ENCODE measurements around the gene TRAF3IP1. TPM values are rescaled to one million over a fixed set of nuclear protein-coding genes. Genes with fewer than 3 reads are reported as not detected.
"Not testable (repeated sequence)": the region's sequence is repeated elsewhere in the genome, so short reads cannot be mapped to it uniquely, and the experiment has no call there.

Gene TRAF3IP1
- total RNA-seq, 2 donors from 2014 or later, result 16.2 to 18.5 TPM

DNA sequence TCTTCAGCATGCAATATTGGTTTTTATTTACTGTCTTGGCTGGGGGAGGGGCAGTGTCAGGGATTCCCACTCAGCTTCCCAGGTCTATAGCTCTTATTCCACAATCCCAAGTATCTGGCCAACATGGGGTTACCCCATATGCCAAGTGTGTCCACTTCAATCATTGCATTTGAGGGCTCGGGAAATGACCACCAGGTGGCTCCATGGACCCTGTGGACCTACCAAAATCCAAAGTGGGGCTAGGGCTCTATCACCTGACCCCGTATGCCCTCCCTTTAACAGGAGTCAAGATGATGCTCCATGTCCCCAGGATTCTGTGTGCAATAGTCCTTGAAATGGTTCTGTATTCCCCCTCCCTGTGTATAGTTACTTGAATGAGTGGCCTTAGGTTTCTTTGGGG is 12.1 kb upstream of the TRAF3IP1 start:
- no peak overlapping the region for H3K9ac ChIP-seq (ENCODE audit: low read depth in 2 of 2, low read length in 2 of 2)
- no peaks in the 10 kb centered on the region for H3K4me1 ChIP-seq
- H3K27me3 ChIP-seq, result no peaks in the 10 kb centered on the region
- H3K4me3 ChIP-seq, result no peak overlapping the region
- TF ChIP-seq CTCF (IDR thresholded peaks at IDR 0.05), result no peak
- no peak for DNase-seq
- no peak overlapping the region for H3K27ac ChIP-seq
- no peaks in the 10 kb centered on the region for H3K36me3 ChIP-seq
- intact Hi-C loops (cut with DNase I), result no loop called here
- H3K9me3 ChIP-seq, result no peaks in the 10 kb centered on the region

GRCh38 chr2:238310721-238311120 is 9.6 kb upstream of the TRAF3IP1 start:
- H3K9me3 ChIP-seq; H3K9ac ChIP-seq (ENCODE audit: low read depth in 2 of 2, low read length in 2 of 2); H3K27ac ChIP-seq; H3K4me3 ChIP-seq; intact Hi-C loops (cut with DNase I); H3K4me1 ChIP-seq; H3K27me3 ChIP-seq; H3K36me3 ChIP-seq; DNase-seq: not testable (repeated sequence)

- Histone ChIP-seq H3K36me3 (no peaks in the 10 kb centered on the region), H3K9me3 (no peaks in the 10 kb centered on the region), H3K9ac (ENCODE audit: low read depth in 2 of 2, low read length in 2 of 2) (no peak overlapping the region), H3K4me3 (no peak overlapping the region), H3K27ac (no peak overlapping the region), H3K27me3 (no peaks in the 10 kb centered on the region), H3K4me1 (no peaks in the 10 kb centered on the region)
- no peak for TF ChIP-seq CTCF (IDR thresholded peaks at IDR 0.05)
- intact Hi-C loops (cut with DNase I), result no loop called here
- DNase-seq, result no peak
Observed at GRCh38 chr2:238313289-238313990, 6.9 kb upstream of the TRAF3IP1 start.

DNA sequence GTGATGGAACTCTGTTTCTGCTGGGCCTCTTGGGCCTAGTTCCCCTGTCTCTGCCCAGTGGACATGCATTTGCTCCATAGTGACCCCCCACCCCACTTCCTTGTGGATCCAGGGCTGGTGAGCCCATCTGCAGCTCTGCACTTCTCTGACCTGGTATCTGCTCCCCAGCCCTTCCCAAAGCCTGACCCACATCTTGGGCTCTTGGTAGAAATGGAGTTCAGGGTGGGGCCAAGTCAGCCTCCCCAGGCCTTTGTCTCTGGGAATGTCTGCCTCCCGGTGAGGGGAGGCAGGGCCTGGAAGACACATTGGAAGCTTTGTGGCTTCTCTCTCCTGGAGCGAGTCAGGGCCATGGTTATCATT is 6.3 kb upstream of the TRAF3IP1 start:
- H3K9ac ChIP-seq (ENCODE audit: low read depth in 2 of 2, low read length in 2 of 2), result no peak overlapping the region
- intact Hi-C loops (cut with DNase I), result no loop called here
- no peaks in the 10 kb centered on the region for H3K36me3 ChIP-seq
- H3K9me3 ChIP-seq, result no peaks in the 10 kb centered on the region
- H3K27ac ChIP-seq, result no peak overlapping the region
- no peak overlapping the region for H3K4me3 ChIP-seq
- no peak for DNase-seq
- no peak for TF ChIP-seq CTCF (IDR thresholded peaks at IDR 0.05)
- H3K4me1 ChIP-seq, result no peaks in the 10 kb centered on the region
- no peaks in the 10 kb centered on the region for H3K27me3 ChIP-seq

DNA sequence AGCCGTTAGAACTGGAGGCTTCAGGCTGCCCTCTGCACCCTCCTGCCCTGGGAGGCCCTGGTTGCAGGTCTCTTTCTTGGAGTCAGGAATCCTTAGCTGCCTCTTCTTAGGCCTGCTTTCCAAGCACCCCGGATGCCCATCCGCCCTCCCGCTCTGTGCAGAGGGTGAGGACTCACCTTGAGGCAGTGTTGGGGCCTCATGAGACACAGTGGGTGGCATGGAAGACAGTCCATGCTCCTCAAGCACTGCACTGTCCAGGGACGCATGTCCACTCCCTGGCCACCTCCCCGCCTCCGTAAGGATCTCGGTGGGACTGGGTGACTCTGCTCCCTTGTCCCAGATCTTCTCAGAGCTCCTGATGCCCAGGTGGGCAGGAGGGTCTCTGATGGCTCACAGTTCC is 5.7 kb upstream of the TRAF3IP1 start:
- no peaks in the 10 kb centered on the region for H3K36me3 ChIP-seq
- intact Hi-C loops (cut with DNase I), result no loop called here
- no peaks in the 10 kb centered on the region for H3K27me3 ChIP-seq
- no peak for DNase-seq
- H3K9me3 ChIP-seq, result no peaks in the 10 kb centered on the region
- no peak overlapping the region for H3K27ac ChIP-seq
- no peaks in the 10 kb centered on the region for H3K4me1 ChIP-seq
- no peak overlapping the region for H3K4me3 ChIP-seq
- H3K9ac ChIP-seq (ENCODE audit: low read depth in 2 of 2, low read length in 2 of 2), result no peak overlapping the region
- no peak for TF ChIP-seq CTCF (IDR thresholded peaks at IDR 0.05)

GRCh38 chr2:238315031-238315595 is 5.2 kb upstream of the TRAF3IP1 start:
- no peak for DNase-seq
- H3K4me1 ChIP-seq, result peaks cover 3% of the 10 kb centered on the region
- H3K36me3 ChIP-seq, result no peaks in the 10 kb centered on the region
- no peaks in the 10 kb centered on the region for H3K9me3 ChIP-seq
- H3K4me3 ChIP-seq, result no peak overlapping the region
- no peaks in the 10 kb centered on the region for H3K27me3 ChIP-seq
- intact Hi-C loops (cut with DNase I), result no loop called here
- no peak overlapping the region for H3K27ac ChIP-seq
- no peak for TF ChIP-seq CTCF (IDR thresholded peaks at IDR 0.05)
- no peak overlapping the region for H3K9ac ChIP-seq (ENCODE audit: low read depth in 2 of 2, low read length in 2 of 2)

All from colonic mucosa (tissue), 4 donors.